GM12878 (cell line): ENCODE data around the gene CCN2. TPM values are rescaled to one million over a fixed set of nuclear protein-coding genes. Genes with fewer than 3 reads are reported as not detected.

ENCODE experiments used
- BCLAF1 ChIP-seq: fragments of 450-650 bp; IDR thresholded peaks from 2 replicates; pipeline ENCODE4 v1.6.1; 2017; ENCODE audit warnings: antibody characterized with exemption, mild to moderate bottlenecking, moderate library complexity
- MEF2B ChIP-seq: fragments of 450-650 bp; IDR thresholded peaks from 2 replicates; pipeline ENCODE4 v1.6.1; 2018; ENCODE audit warnings: mild to moderate bottlenecking, moderate library complexity; ENCODE audit not compliant: partially characterized antibody, poor library complexity, severe bottlenecking
- MXI1 ChIP-seq: fragments of 150-350 bp; IDR thresholded peaks from 2 replicates; pipeline ENCODE4 v1.6.1; 2011; ENCODE audit warnings: low read depth, mild to moderate bottlenecking, inconsistent platforms, low read length, improper control_type of control experiment
- TCF3 ChIP-seq: IDR thresholded peaks from 2 replicates; pipeline ENCODE4 v1.6.1; 2012; ENCODE audit warnings: low read depth, mild to moderate bottlenecking, low read length, borderline replicate concordance; ENCODE audit not compliant: insufficient read depth
- polyA plus RNA-seq, 11 experiments: library from polyadenylated mRNA; depleted of rRNA in 4 of 11; unstranded in 6 of 11; stranded (reverse) in 5 of 11; fragments of >200 nt; fragmentation: Nextera tagmentation in 4 of 11; fragmentation: Illumina TruSeq in 1 of 11; extraction: Ambion mirVana in 4 of 11; extraction: Trizol in 1 of 11; gene quantifications; 1 replicate in 1 of 11; 2 replicates in 10 of 11; pipeline versions ENCODE4 v1.2.1 to v1.2.3, GENCODE V29; 2011 to 2016; ENCODE audit warnings: inconsistent platforms in 2 of 11, missing spikeins in 2 of 11, low read depth in 1 of 11
- total RNA-seq, 4 experiments: library from RNA; depleted of rRNA in 3 of 4; stranded (reverse); fragments of >200 nt in 3 of 4; fragmentation: Illumina TruSeq in 1 of 4; extraction: Trizol in 1 of 4; gene quantifications; 2 replicates each; pipeline versions ENCODE4 v1.2.1 to v1.2.3, GENCODE V29; 2013 to 2021
- TF ChIP-seq, protein P1 (sequence below): fragments of 450-650 bp; formaldehyde crosslinking; IDR thresholded peaks from 2 replicates; pipeline ENCODE4 v1.4.0; 2022; ENCODE audit warnings: mild to moderate bottlenecking, moderate library complexity
- TF ChIP-seq, protein P2 (sequence below): fragments of 450-650 bp; IDR thresholded peaks from 2 replicates; pipeline ENCODE4 v1.6.1; 2018; ENCODE audit warnings: borderline replicate concordance, mild to moderate bottlenecking; ENCODE audit not compliant: partially characterized antibody
- TF ChIP-seq, protein P3 (sequence below): IDR thresholded peaks from 2 replicates; pipeline ENCODE4 v1.6.1; 2011; ENCODE audit warnings: low read depth, mild to moderate bottlenecking, low read length, moderate library complexity, borderline replicate concordance; ENCODE audit errors: extremely low read depth
- TF ChIP-seq, protein P4 (sequence below): IDR thresholded peaks from 2 replicates; pipeline ENCODE4 v1.6.1; 2011; ENCODE audit warnings: low read depth, low read length, improper control_type of control experiment, borderline replicate concordance

Gene CCN2
- total and polyA plus RNA-seq, 10 of the 15 experiments (the other 5 are each of a cell fraction or from before 2014, with no cell fraction given): 0.26 to 0.62 (median 0.44) TPM; not detected in 7

DNA sequence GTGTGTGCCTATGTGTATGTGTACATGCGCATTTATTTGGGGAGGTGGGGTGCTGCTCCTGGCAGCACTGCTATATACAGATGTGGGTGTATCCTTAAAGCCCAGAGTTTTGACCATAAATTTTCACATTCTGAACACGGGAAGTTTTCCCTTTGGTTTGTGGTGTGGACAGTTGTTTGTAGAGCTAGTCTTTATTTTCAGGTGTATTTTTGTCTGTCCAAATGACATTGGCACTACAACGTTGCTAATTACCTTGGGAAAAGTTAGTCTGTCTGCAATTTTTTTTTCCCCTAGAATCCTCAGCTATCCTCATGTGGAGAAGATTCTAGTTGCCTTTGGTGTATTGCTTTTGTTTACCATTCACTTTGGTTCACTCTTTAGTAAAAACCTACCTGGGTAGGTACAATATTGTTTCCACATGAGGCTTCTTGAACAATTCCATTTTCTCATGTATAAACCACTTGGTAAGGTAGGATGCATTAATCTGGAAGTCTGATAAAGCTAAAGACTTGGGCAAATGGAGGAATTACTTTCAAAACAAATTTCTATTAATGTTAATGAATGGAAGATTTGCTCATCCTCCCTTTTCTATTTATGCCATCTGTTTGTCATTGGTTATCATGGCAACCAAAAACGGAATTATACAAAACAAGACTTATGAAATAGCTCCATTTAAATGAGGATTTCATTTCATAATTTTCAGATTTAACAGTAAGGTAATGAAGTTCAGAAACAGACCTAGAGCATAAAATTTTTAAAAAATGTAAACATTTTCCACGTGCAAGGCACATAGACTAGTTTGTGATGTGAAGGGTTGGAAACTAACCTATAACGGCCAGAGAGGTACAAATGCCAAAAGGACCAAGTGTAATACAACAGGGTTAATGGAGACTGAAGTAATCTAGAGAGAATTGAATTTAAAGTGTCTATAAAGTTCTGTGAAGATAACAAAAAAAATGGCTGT, 3.9 kb downstream of the CCN2 start (continued):
- TF ChIP-seq, protein P1, sequence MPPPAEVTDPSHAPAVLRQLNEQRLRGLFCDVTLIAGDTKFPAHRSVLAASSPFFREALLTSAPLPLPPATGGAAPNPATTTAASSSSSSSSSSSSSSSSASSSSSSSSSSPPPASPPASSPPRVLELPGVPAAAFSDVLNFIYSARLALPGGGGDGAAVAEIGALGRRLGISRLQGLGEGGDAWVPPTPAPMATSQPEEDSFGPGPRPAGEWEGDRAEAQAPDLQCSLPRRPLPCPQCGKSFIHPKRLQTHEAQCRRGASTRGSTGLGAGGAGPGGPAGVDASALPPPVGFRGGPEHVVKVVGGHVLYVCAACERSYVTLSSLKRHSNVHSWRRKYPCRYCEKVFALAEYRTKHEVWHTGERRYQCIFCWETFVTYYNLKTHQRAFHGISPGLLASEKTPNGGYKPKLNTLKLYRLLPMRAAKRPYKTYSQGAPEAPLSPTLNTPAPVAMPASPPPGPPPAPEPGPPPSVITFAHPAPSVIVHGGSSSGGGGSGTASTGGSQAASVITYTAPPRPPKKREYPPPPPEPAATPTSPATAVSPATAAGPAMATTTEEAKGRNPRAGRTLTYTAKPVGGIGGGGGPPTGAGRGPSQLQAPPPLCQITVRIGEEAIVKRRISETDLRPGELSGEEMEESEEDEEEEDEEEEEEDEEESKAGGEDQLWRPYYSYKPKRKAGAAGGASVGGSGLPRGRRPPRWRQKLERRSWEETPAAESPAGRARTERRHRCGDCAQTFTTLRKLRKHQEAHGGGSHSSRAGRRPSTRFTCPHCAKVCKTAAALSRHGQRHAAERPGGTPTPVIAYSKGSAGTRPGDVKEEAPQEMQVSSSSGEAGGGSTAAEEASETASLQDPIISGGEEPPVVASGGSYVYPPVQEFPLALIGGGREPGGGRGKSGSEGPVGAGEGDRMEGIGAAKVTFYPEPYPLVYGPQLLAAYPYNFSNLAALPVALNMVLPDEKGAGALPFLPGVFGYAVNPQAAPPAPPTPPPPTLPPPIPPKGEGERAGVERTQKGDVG (CRISPR knock-in tag): no peak
- TF ChIP-seq, protein P2, sequence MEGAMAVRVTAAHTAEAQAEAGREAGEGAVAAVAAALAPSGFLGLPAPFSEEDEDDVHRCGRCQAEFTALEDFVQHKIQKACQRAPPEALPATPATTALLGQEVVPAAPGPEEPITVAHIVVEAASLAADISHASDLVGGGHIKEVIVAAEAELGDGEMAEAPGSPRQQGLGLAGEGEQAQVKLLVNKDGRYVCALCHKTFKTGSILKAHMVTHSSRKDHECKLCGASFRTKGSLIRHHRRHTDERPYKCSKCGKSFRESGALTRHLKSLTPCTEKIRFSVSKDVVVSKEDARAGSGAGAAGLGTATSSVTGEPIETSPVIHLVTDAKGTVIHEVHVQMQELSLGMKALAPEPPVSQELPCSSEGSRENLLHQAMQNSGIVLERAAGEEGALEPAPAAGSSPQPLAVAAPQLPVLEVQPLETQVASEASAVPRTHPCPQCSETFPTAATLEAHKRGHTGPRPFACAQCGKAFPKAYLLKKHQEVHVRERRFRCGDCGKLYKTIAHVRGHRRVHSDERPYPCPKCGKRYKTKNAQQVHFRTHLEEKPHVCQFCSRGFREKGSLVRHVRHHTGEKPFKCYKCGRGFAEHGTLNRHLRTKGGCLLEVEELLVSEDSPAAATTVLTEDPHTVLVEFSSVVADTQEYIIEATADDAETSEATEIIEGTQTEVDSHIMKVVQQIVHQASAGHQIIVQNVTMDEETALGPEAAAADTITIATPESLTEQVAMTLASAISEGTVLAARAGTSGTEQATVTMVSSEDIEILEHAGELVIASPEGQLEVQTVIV: no peak
- TF ChIP-seq MXI1 (no peak), TCF3 (no peak), BCLAF1 (no peak), MEF2B (no peak)
- TF ChIP-seq, protein P3, sequence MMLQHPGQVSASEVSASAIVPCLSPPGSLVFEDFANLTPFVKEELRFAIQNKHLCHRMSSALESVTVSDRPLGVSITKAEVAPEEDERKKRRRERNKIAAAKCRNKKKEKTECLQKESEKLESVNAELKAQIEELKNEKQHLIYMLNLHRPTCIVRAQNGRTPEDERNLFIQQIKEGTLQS: no peak
- TF ChIP-seq, protein P4, sequence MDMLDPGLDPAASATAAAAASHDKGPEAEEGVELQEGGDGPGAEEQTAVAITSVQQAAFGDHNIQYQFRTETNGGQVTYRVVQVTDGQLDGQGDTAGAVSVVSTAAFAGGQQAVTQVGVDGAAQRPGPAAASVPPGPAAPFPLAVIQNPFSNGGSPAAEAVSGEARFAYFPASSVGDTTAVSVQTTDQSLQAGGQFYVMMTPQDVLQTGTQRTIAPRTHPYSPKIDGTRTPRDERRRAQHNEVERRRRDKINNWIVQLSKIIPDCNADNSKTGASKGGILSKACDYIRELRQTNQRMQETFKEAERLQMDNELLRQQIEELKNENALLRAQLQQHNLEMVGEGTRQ: no peak
